Left renal pelvis (tissue), 4 donors: ENCODE measurements around the gene MAP2. TPM values are rescaled to one million over a fixed set of nuclear protein-coding genes. Genes with fewer than 3 reads are reported as not detected.

ENCODE experiments used
- DNase-seq, 4 donors: peaks; one replicate each; pipeline ENCODE4 v3.0.0-alpha.2; 2013; ENCODE audit warnings: low read depth in 4 of 4, low spot score in 3 of 4
- polyA plus RNA-seq, 4 donors: library from polyadenylated mRNA; unstranded; fragments of 120-200 nt; gene quantifications; one replicate each; pipeline ENCODE4 v1.2.1, GENCODE V29; 2013; ENCODE audit not compliant: insufficient read length in 4 of 4

Gene MAP2
- polyA plus RNA-seq, 4 donors, result 21.9 to 34.0 (median 31.3) TPM

- no peak for DNase-seq
Measured at GRCh38 chr2:209424781-209425470, 1.1 kb downstream of the MAP2 start.

- no peak for DNase-seq
Measured at GRCh38 chr2:209425471-209426071, 1.7 kb downstream of the MAP2 start.

- peak in 1 of 4 donors; percentile 47 for DNase-seq
Measured at GRCh38 chr2:209426432-209426831, 2.6 kb downstream of the MAP2 start.

- no peak for DNase-seq
Measured at GRCh38 chr2:209431701-209432100, 7.9 kb downstream of the MAP2 start.

GRCh38 chr2:209441541-209441940 is 17.7 kb downstream of the MAP2 start:
- DNase-seq, result no peak

GRCh38 chr2:209442939-209443338 is 19.1 kb downstream of the MAP2 start:
- DNase-seq, result no peak

- DNase-seq, result no peak
Measured at GRCh38 chr2:209445485-209445884, 21.6 kb downstream of the MAP2 start.

- no peak for DNase-seq
Measured at GRCh38 chr2:209451209-209451834, 27.5 kb downstream of the MAP2 start.

- no peak for DNase-seq
Measured at GRCh38 chr2:209456489-209456888, 32.6 kb downstream of the MAP2 start.

- no peak for DNase-seq
Measured at GRCh38 chr2:209458008-209458979, 34.4 kb downstream of the MAP2 start.

GRCh38 chr2:209459359-209459758 is 35.5 kb downstream of the MAP2 start:
- no peak for DNase-seq

- DNase-seq, result no peak
Measured at GRCh38 chr2:209460151-209460761, 36.4 kb downstream of the MAP2 start.

- no peak for DNase-seq
Measured at GRCh38 chr2:209463226-209463625, 39.4 kb downstream of the MAP2 start.

GRCh38 chr2:209463835-209464234 is 40.0 kb downstream of the MAP2 start:
- DNase-seq, result no peak

- no peak for DNase-seq
Measured at GRCh38 chr2:209468846-209469245, 45.0 kb downstream of the MAP2 start.

- DNase-seq, result no peak
Measured at GRCh38 chr2:209469481-209469880, 45.6 kb downstream of the MAP2 start.

GRCh38 chr2:209470466-209470865 is 46.6 kb downstream of the MAP2 start:
- DNase-seq, result no peak

- DNase-seq, result no peak
Measured at GRCh38 chr2:209471037-209471436, 47.2 kb downstream of the MAP2 start.

- DNase-seq, result no peak
Measured at GRCh38 chr2:209472112-209472832, 48.4 kb downstream of the MAP2 start.

GRCh38 chr2:209472871-209473270 is 49.0 kb downstream of the MAP2 start:
- no peak for DNase-seq
